ENCODE results near the gene ZNF865.
A peak's percentile ranks its signal among the peaks of the same experiment; 100 is the strongest.

- TF ChIP-seq CTCF (conservative IDR thresholded peaks at IDR 0.05; ENCODE audit: low read length) (peak; percentile 96), EZH2phosphoT487 (IDR thresholded peaks at IDR 0.05; ENCODE audit: borderline replicate concordance, low read depth, low read length) (no peak)
These were observed 48.3 kb downstream of the ZNF865 start for GRCh38 chr19:55653651-55654322.

Data from OCI-LY7 (cell line).